K562 (cell line): Measurements from ENCODE around the gene CENPV. TPM values are rescaled to one million over a fixed set of nuclear protein-coding genes. Genes with fewer than 3 reads are reported as not detected.

Experiments used
- ARNT ChIP-seq, 2 experiments: fragments of 450-650 bp; IDR thresholded peaks; 2 replicates each; pipeline ENCODE4 v1.6.1; 2016; ENCODE audit warnings: mild to moderate bottlenecking in 1 of 2
- BCL6 ChIP-seq: fragments of 250-450 bp; sonication (Bioruptor Pico); IDR thresholded peaks from 2 replicates; pipeline ENCODE4 v1.4.0; 2020
- BMI1 ChIP-seq: fragments of 150-350 bp; IDR thresholded peaks from 2 replicates; pipeline ENCODE4 v1.6.1; 2014; ENCODE audit warnings: low read length
- CCNT2 ChIP-seq: IDR thresholded peaks from 2 replicates; pipeline ENCODE4 v1.6.1; 2011; ENCODE audit warnings: borderline replicate concordance, low read depth, mild to moderate bottlenecking, moderate library complexity, mixed read lengths, low read length; ENCODE audit not compliant: insufficient read length; ENCODE audit errors: extremely low read depth
- CREM ChIP-seq: IDR thresholded peaks from 2 replicates; pipeline ENCODE4 v1.6.1; 2014; ENCODE audit warnings: antibody characterized with exemption, low read depth
- HDAC3 ChIP-seq: fragments of 450-650 bp; IDR thresholded peaks from 2 replicates; pipeline ENCODE4 v1.6.1; 2018; ENCODE audit warnings: borderline replicate concordance, mild to moderate bottlenecking, moderate library complexity; ENCODE audit not compliant: partially characterized antibody
- KHSRP ChIP-seq: fragments of 450-650 bp; IDR thresholded peaks from 2 replicates; pipeline ENCODE4 v1.6.1; 2017
- MEIS2 ChIP-seq: fragments of 450-650 bp; IDR thresholded peaks from 2 replicates; pipeline ENCODE4 v1.6.1; 2014; ENCODE audit warnings: mild to moderate bottlenecking; ENCODE audit not compliant: partially characterized antibody
- PCBP1 ChIP-seq: fragments of 200-400 bp; formaldehyde crosslinking; IDR thresholded peaks from 2 replicates; pipeline ENCODE4 v1.6.1; 2018; ENCODE audit warnings: mild to moderate bottlenecking, low read depth, low read length; ENCODE audit not compliant: poor library complexity, severe bottlenecking
- PHF20 ChIP-seq: fragments of 450-650 bp; IDR thresholded peaks from 2 replicates; pipeline ENCODE4 v1.6.1; 2018; ENCODE audit not compliant: partially characterized antibody
- RFX1 ChIP-seq: fragments of 450-650 bp; IDR thresholded peaks from 2 replicates; pipeline ENCODE4 v1.6.1; 2016; ENCODE audit warnings: mild to moderate bottlenecking, moderate library complexity
- SOX6 ChIP-seq: fragments of 450-650 bp; IDR thresholded peaks from 2 replicates; pipeline ENCODE4 v1.6.1; 2014; ENCODE audit warnings: mild to moderate bottlenecking
- STAT5A ChIP-seq: IDR thresholded peaks from 2 replicates; pipeline ENCODE4 v1.6.1; 2012; ENCODE audit warnings: low read length, inconsistent platforms, borderline replicate concordance
- polyA plus RNA-seq, 8 experiments: library from polyadenylated mRNA; depleted of rRNA in 4 of 8; stranded (reverse) in 5 of 8; unstranded in 3 of 8; fragments of >200 nt; fragmentation: Nextera tagmentation in 2 of 8; fragmentation: Illumina TruSeq in 1 of 8; extraction: Ambion mirVana in 2 of 8; extraction: Trizol in 1 of 8; gene quantifications; 2 replicates each; pipeline versions ENCODE4 v1.2.1 to v1.2.3, GENCODE V29; 2011 to 2014; ENCODE audit warnings: inconsistent platforms in 1 of 8, missing spikeins in 1 of 8
- total RNA-seq, 7 experiments: library from RNA; depleted of rRNA in 6 of 7; stranded (reverse); fragments of >200 nt in 6 of 7; fragmentation: Illumina TruSeq in 2 of 7; extraction: Trizol in 2 of 7; gene quantifications; 2 replicates each; pipeline versions ENCODE4 v1.2.1 to v1.2.3, GENCODE V29; 2011 to 2021; ENCODE audit warnings: low replicate concordance in 1 of 7
- TF ChIP-seq, protein P1 (sequence below): fragments of 250-450 bp; sonication (Bioruptor Pico); IDR thresholded peaks from 2 replicates; pipeline ENCODE4 v1.5.0; 2021; ENCODE audit warnings: mild to moderate bottlenecking, borderline replicate concordance
- TF ChIP-seq, protein P2 (sequence below): sonication (generic); formaldehyde crosslinking; IDR thresholded peaks from 2 replicates; pipeline ENCODE4 v1.8.0; 2022; ENCODE audit warnings: missing genetic modification reagents, mild to moderate bottlenecking, borderline replicate concordance
- TF ChIP-seq, protein P3 (sequence below): IDR thresholded peaks from 2 replicates; pipeline ENCODE4 v1.6.1; 2011; ENCODE audit not compliant: insufficient read length; ENCODE audit errors: extremely low read depth
- TF ChIP-seq, protein P4 (sequence below): IDR thresholded peaks from 2 replicates; pipeline ENCODE4 v1.6.1; 2012; ENCODE audit warnings: low read depth, low read length, improper control_type of control experiment, borderline replicate concordance
- TF ChIP-seq, protein P5 (sequence below): sonication (generic); formaldehyde crosslinking; IDR thresholded peaks from 2 replicates; pipeline ENCODE4 v1.8.0; 2022; ENCODE audit warnings: missing genetic modification reagents, mild to moderate bottlenecking, moderate library complexity, borderline replicate concordance

CENPV gene
- total and polyA plus RNA-seq, 9 of the 15 experiments (the other 6 are each of a cell fraction or from before 2014, with no cell fraction given): 17.8 to 131 (median 89.3) TPM

DNA sequence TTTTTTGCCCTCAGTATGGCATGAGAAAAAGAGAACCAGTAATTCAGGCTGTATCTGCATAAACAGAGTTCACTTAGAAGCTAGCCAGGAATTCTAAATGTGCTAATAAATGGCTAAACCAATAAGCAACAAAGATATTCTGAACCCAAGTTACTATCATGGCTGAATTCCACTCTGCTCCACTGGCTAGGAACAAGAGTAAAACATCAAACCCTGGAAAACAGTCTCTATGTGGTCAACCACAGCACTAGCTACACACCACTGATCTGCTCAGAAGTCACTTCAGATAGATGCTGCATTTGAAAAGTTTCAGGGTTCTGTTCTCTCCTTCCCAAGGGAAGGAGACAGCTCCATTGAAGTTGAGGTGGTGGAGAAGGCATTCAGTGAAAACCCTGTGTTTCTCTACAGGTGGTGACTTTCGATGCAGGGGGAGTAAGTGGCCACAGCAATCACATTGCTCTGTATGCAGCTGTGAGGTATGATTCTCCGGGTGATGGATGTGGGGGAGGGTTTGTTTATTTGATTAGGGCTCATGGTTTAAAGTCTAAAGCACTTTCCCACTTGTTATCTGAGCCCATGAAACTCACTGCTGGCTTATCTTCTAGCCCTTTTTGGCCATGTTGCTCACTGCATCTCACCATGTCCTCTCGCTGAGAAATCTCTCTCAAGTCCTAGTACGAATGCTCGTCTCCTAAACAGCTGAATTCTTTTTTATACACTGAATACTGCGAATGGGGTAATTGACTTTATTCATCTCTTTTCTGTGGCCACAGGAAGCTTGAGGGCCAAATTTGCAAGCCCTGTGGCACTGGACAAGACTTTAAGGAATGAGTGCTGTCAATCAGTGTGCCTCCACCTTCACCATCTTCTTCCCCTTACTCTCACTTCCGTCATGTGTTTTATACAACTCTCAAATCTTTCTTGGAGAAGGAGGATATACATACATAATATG lies 39.9 kb downstream of the CENPV start (continued):
- TF ChIP-seq, protein P1, sequence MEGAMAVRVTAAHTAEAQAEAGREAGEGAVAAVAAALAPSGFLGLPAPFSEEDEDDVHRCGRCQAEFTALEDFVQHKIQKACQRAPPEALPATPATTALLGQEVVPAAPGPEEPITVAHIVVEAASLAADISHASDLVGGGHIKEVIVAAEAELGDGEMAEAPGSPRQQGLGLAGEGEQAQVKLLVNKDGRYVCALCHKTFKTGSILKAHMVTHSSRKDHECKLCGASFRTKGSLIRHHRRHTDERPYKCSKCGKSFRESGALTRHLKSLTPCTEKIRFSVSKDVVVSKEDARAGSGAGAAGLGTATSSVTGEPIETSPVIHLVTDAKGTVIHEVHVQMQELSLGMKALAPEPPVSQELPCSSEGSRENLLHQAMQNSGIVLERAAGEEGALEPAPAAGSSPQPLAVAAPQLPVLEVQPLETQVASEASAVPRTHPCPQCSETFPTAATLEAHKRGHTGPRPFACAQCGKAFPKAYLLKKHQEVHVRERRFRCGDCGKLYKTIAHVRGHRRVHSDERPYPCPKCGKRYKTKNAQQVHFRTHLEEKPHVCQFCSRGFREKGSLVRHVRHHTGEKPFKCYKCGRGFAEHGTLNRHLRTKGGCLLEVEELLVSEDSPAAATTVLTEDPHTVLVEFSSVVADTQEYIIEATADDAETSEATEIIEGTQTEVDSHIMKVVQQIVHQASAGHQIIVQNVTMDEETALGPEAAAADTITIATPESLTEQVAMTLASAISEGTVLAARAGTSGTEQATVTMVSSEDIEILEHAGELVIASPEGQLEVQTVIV (CRISPR knock-in tag): no peak
- TF ChIP-seq SOX6 (peak; percentile 78), MEIS2 (peak; percentile 69), KHSRP (0 out of 2 replicates have a peak, but pooled peaks have one; percentile 40), CCNT2 (peak; percentile 79), BCL6 (CRISPR knock-in tag) (no peak), STAT5A (peak; percentile 68; the same call in 1 of the 2 replicates), BMI1 (no peak), ARNT (IDR thresholded peaks at IDR 0.05) (peak; percentile 48 to 57; a peak in 2 of 4 replicates), PCBP1 (no peak), CREM (peak; percentile 36; the same call in 1 of the 2 replicates), PHF20 (peak; percentile 67), RFX1 (no peak), HDAC3 (peak; percentile 83)
- TF ChIP-seq, protein P2, sequence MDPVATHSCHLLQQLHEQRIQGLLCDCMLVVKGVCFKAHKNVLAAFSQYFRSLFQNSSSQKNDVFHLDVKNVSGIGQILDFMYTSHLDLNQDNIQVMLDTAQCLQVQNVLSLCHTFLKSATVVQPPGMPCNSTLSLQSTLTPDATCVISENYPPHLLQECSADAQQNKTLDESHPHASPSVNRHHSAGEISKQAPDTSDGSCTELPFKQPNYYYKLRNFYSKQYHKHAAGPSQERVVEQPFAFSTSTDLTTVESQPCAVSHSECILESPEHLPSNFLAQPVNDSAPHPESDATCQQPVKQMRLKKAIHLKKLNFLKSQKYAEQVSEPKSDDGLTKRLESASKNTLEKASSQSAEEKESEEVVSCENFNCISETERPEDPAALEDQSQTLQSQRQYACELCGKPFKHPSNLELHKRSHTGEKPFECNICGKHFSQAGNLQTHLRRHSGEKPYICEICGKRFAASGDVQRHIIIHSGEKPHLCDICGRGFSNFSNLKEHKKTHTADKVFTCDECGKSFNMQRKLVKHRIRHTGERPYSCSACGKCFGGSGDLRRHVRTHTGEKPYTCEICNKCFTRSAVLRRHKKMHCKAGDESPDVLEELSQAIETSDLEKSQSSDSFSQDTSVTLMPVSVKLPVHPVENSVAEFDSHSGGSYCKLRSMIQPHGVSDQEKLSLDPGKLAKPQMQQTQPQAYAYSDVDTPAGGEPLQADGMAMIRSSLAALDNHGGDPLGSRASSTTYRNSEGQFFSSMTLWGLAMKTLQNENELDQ (CRISPR knock-in tag): no peak
- TF ChIP-seq, protein P3, sequence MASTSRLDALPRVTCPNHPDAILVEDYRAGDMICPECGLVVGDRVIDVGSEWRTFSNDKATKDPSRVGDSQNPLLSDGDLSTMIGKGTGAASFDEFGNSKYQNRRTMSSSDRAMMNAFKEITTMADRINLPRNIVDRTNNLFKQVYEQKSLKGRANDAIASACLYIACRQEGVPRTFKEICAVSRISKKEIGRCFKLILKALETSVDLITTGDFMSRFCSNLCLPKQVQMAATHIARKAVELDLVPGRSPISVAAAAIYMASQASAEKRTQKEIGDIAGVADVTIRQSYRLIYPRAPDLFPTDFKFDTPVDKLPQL: no peak
- TF ChIP-seq, protein P4, sequence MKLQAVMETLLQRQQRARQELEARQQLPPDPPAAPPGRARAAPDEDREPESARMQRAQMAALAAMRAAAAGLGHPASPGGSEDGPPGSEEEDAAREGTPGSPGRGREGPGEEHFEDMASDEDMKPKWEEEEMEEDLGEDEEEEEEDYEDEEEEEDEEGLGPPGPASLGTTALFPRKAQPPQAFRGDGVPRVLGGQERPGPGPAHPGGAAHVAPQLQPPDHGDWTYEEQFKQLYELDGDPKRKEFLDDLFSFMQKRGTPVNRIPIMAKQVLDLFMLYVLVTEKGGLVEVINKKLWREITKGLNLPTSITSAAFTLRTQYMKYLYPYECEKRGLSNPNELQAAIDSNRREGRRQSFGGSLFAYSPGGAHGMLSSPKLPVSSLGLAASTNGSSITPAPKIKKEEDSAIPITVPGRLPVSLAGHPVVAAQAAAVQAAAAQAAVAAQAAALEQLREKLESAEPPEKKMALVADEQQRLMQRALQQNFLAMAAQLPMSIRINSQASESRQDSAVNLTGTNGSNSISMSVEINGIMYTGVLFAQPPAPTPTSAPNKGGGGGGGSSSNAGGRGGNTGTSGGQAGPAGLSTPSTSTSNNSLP: peak; percentile 67; the same call in 1 of the 2 replicates
- TF ChIP-seq, protein P5, sequence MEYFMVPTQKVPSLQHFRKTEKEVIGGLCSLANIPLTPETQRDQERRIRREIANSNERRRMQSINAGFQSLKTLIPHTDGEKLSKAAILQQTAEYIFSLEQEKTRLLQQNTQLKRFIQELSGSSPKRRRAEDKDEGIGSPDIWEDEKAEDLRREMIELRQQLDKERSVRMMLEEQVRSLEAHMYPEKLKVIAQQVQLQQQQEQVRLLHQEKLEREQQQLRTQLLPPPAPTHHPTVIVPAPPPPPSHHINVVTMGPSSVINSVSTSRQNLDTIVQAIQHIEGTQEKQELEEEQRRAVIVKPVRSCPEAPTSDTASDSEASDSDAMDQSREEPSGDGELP (CRISPR knock-in tag): peak; percentile 53
